Measurements from ENCODE around the gene HOXA13. TPM values are rescaled to one million over a fixed set of nuclear protein-coding genes. Genes with fewer than 3 reads are reported as not detected.

HOXA13 gene
- total RNA-seq, 1 donor from 2014 or later = not detected

GRCh38 chr7:27157702-27158431 is 42.0 kb downstream of the HOXA13 start:
- no peak for ATAC-seq

DNA sequence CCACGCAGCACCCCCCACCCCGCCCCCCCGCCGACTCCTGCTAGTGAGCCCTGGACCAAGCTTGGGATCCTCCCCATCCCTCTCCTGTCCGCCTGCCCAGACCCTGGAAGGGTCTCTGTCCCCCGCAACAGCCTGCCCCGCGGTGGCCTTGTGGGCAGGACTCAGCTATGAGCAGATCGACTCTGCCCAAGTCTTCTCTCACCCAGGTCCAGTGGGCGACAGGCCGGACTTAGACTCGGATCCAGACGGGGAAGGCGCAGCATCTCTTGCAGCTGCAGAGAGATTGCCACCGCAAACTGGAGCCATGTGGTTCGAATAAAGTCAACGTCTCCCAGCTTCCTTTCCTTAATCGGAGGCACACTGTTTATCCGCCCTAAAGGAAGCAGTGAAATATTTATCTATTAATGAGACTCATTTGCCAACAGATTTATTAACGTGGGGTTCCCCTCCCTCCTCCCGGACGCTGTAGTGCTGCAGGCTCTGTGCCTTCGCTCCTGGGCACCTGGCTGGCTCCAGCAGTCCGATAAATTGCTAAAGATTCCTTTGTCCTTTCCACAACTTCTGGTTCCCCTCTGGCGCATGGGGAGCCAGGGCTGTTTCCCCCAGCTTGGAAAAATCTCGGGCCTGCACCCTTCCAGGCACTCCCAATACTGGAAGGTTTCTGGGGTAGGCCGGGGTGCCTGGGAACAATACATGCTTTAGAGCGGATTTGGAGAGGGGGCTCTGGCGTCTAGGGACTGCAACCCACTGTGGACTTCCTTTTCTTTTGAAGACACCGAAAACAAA is 42.8 kb downstream of the HOXA13 start:
- no peak for ATAC-seq

DNA sequence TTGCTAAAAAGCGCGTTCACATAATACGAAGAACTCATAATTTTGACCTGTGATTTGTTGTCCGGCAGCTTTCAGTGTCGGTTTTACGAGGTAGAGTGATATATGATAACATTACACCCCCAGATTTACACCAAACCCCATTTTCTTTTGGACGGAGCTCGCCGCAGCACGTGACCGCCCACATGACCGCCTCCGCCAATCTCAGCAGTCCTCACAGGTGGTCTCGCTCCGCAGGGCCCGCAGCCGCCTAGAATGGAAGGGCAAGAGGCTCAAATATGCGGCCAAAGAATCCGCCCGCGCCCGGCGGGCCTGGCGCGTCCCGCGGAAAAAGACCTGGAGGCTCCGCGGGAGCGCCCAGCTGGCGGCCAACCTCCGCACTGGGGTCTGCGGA is 43.4 kb downstream of the HOXA13 start, which contains the start of gene HOXA7:
Gene HOXA7, minus strand, starts transcription at position 168 of the 391 bp plus-strand sequence. Its CDS starts 130 bp downstream, at position 38.
- peak; percentile 42 for ATAC-seq

DNA sequence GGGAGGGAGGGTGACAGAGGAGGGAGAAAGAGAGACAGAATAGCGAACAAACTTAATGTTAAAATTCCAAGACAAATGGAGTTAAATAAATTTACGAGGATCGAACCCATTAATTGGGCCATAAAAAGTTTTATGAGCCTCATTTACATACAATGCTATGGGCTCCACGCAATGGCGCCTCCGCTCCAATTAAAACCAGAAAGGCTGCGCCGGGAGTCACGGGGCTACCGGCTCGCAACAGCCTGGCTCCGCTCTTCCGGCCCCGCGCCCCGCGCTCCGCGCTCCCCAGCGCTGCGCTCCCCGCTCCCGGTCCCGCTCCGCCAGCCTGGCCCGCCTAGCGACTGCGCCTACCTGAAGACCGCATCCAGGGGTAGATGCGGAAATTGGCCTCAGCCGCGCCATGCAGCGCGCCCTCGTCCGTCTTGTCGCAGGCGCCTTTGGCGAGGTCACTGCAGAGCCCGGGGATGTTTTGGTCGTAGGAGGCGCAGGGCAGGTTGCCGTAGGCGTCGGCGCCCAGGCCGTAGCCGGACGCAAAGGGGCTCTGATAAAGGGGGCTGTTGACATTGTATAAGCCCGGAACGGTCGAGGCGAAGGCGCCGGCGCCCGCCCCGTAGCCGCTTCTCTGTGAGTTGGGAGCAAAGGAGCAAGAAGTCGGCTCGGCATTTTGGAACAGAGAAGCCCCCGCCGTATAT is 43.9 kb downstream of the HOXA13 start:
- ATAC-seq = peak; percentile 47

- peak; percentile 21 for ATAC-seq
Observed at GRCh38 chr7:27154901-27155815, 44.7 kb downstream of the HOXA13 start.

- no peak for ATAC-seq
Observed at GRCh38 chr7:27154369-27154768, 45.5 kb downstream of the HOXA13 start.

DNA sequence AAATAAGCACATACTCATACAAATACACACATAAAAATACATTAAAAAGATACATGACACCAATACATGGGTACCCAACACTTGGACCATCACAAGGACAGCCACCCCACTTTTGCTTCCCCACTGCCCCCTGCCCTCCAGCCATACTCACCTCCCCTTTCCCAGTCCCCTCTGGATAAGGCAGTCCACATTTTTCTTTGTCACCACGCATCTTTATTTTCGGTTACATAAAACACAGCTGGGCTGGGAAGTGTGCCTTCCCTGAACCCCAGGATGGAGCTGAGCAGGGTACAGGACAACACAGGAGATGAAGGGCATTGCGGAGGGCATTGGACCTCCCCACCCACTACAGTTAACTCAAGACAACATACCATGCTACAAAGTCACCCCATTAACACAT is 46.4 kb downstream of the HOXA13 start:
- no peak for ATAC-seq

- no peak for ATAC-seq
Observed at GRCh38 chr7:27152816-27153442, 47.0 kb downstream of the HOXA13 start.

- no peak for ATAC-seq
Observed at GRCh38 chr7:27151931-27152815, 47.7 kb downstream of the HOXA13 start, which contains the start of gene HOXA3. Gene HOXA3, minus strand, starts transcription at chr7:27152583. Its CDS starts 41,943 bp downstream, at chr7:27110640.

DNA sequence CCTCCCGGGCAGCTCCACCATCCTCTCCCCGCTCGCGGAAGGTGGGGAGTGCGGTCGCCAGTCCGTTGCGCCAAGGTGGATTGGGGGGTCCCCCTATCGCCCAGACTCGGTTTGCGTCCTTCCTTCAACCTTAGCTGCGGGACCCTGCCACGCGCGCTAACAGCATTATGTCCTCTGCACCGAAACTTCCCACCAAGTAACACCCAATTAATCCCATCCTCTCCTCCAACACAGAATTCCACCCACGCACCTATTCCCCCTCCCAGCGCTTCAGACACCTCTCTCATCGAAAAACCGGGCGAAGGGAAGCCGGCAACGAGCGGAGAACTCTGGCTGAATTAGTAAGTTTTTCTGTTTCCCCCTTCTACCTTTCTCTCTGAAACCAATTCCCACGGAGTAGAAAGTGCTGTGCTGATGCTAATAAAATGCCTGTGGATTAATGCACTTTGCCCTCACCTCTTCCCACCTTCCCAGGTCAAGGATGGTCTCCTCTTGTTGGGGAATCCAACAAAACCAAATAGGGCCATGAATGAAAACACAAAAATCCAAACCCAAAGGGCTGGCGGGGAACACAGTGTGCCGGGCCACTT is 48.5 kb downstream of the HOXA13 start:
- ATAC-seq = no peak

GRCh38 chr7:27150568-27151340 is 49.1 kb downstream of the HOXA13 start:
- peak; percentile 62 for ATAC-seq

GRCh38 chr7:27149842-27150567 is 49.9 kb downstream of the HOXA13 start:
- peak; percentile 3 for ATAC-seq

- ATAC-seq = no peak
Observed at GRCh38 chr7:27148756-27149641, 50.9 kb downstream of the HOXA13 start.

- peak; percentile 30 for ATAC-seq
Observed at GRCh38 chr7:27148031-27148755, 51.7 kb downstream of the HOXA13 start.

DNA sequence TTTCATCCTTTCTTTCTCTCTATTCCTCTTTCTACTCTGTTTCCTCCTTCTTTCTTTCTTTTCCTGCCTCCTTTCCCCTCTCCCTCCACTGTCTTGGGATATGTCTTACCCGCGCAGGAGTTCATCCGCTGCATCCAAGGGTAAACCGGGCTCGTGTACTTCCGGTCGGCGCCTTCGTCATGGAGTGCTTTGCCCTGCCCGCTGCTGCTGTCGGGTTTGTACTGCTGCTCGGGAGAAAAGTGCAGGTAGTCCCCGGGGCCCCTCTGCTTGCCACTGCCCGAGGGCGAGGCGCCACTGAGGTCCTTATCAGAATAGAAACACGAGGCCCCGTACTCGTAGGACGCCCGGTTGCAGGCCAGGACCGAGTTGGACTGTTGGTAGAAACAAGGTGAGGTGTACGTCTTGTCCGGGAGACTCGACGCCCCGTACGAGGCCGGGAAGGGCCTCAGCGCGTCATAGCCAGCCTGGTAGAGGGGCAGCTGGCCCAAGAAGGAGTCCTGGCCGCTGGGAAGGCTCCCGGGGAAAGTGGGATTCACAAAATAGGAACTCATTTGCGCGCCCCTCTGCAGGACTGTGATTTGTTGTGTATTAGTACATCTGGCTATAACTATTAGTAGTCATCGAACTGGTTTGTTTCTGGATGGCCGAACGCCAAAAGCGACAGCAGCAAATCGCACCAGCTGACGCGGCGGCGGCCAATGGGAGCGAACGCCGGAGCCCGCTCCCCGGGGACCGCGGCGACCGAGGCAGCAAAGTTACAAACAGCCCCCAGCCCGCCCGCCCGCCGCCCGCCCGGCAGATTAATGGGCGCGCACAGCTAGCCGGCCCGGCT is 52.5 kb downstream of the HOXA13 start, which contains the start of gene HOXA6:
Gene HOXA6, minus strand, starts transcription at position 576 of the 832 bp plus-strand sequence. Its CDS starts 25 bp downstream, at position 551.
- ATAC-seq = no peak

All from esophagus mucosa (tissue), 1 donor.